Measurements from ENCODE around the gene ZNF296.

GRCh38 chr19:45123440-45123850 lies 47.2 kb upstream of the ZNF296 start:
- TF ChIP-seq CTCF (IDR thresholded peaks at IDR 0.05) = no peak
- TF ChIP-seq POLR2A (IDR thresholded peaks at IDR 0.05) = no peak
- peak; percentile 56 for TF ChIP-seq POLR2AphosphoS5 (IDR thresholded peaks at IDR 0.05)

Measured in prostate gland (tissue), 2 donors.